Dermis microvascular lymphatic vessel endothelial cell (primary cell): ENCODE results near the gene CLPSL1. TPM values are rescaled to one million over a fixed set of nuclear protein-coding genes. Genes with fewer than 3 reads are reported as not detected.

ENCODE experiments used
- DNase-seq, 2 donors: peaks; one replicate each; pipeline versions ENCODE4 v3.0.0 to v3.0.0-alpha.2; 2010; ENCODE audit warnings: low read depth in 2 of 2
- total RNA-seq: library from RNA; depleted of rRNA; stranded (reverse); fragments of >200 nt; gene quantifications from 2 replicates; pipeline ENCODE4 v1.2.1, GENCODE V29; 2014

Gene CLPSL1
- total RNA-seq, 1 donor from 2014 or later, result not detected

DNA sequence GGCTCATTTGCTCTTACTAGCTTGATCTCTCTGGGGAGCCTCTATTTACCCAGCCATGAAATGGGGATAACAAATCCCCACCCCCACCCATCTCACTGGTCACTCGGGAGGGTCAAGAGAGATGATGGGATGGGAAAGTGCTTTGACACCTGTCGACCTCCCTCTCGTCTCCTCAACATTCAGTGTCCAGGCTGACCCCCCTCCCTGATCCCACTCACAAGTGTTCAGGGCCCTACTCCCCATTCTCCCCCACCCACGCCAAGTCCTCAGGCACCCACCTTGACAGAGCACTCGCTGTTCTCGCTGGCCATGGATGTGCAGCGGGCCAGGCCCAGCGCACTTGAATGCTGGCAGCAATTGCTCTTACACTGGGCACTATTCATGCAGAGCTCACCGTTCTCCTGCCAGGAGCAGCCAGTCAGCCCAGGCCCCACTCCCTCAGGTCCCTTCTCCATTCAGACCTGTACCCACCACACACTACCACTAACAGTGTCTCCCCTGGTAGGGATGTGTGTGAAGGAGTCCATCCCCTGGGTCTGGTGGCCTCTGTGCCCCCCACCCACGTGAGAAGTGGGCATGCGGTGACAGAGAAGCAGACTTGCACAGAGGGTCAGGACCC is 14.7 kb downstream of the CLPSL1 start:
- DNase-seq, result no peak

DNA sequence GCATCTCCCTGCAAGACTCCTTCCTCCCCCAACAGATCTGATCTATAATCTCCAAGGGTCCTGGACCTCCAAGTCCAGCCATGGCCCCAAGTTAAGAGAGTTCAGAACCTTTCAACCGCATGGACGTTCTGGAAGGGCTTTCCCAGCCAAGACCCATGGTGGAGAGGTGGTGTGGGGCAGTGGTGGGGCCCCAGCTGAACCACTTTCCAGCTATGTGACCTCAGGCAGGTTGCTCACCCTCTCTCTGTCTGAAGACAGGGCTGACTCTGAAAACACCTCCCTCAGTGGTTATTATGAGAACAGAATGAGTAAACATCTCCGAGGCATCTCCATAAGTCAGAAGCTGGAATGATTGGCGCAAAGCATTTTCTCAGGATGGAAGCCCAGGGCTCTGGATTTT is 15.4 kb downstream of the CLPSL1 start:
- no peak for DNase-seq

DNA sequence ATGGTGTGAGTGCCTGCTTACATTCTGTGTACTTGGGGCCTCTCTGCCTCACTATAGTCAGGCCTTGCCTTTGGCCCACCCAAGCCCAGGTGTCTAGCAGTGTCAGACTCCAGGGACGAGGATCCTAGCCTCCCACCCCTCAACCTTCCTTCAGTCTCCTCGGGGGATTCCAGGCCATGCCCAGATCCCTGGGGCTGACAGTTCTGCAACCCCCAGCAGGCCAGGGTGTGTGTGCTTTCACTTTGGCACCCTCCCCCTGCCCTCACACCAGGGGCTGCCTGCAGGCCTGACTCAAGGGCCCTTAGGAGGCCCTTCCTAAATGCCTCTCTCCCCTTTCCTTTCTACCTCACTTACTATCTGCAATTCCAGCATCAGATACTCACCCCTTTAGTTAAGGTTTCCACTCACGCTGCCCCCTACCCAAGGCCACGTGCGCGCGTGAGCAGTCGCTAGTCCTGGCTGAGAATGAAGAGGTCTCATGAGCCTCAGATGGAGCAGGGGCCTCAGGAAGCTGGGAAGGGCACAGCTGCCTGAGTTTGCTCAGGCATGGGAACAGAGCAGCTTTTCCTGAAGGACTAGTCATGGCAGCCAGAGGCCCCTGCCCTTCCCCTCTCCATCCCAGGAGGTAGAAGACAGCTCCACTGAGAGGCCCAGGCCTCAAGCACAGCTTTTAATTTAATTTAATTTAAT is 17.2 kb downstream of the CLPSL1 start:
- DNase-seq, result no peak

DNA sequence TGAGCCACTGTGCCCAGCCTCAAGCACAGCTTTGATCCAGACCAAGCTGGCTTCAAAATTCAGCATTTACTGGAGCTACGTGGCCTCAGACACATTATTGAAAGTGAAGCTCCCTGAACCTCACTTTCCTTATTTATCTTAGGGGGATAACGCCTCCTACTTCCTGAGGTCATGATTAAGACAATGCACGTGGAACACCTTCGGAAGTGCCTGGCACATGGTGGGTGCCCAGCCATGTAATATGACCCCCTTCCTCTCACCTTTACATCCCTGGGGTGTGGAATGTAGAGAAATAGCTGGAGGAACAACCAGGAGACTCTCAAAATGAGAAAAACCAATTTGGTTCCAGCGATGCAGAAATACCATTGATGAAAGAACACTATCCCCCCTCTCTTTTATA is 17.9 kb downstream of the CLPSL1 start:
- DNase-seq, result peak in 1 of 2 donors; percentile 19

DNA sequence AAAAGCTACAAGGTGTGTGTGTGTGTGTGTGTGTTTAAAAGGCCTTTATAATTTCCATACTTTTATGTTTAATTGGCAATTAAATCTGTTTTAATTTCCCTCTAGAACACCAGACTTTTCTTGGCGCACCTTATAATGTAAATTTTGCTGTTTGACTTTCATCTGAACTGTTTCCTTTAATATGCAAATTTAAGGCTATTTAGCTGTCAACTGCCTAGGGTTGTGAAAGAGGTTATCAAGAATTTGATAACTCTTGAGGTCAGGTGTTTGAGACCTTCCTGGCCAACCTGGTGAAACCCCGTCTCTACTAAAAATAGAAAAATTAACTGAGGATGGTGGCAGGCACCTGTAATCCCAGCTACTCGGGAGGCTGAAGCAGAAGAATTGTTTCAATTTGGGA is 20.3 kb downstream of the CLPSL1 start:
- no peak for DNase-seq

DNA sequence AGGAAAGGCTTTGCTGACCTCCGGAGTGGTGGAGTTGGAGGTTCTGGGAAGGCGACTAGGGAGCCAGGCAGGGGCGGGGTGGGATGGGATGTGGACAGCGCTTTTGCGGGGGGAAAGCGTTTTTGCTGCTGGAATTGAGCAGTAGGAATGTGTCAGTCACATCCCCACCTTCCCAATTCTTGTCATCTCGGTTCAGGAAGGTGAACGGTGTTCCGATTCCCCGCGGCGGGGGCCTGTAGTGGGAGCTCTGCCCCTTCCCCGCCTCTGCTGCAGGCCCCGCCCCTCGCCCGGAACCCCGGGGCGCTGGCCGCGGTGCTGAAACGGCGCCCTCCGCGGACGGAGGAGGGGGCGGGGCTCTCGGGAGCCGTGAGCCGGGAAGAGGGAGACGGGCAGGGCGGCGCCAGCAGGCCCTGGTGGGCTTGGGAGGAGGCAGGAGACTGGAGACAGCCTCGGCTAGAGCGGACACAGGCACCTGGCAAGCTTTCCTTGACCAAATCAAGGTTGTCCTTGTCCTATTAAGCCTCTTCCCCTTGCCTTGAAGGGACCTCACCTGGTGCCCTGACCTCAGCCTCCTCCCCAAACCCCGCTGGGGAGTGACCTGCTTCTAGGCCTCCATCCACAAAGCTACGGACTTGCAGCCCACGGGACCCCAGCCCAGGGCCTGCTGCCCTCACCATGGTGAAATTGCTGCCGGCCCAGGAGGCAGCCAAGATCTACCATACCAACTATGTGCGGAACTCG is 24.3 kb downstream of the CLPSL1 start, which contains the start of gene LHFPL5:
LHFPL5 (plus strand) TSS at position 357 of the 741 bp plus-strand sequence; CDS start at position 676, 319 bp downstream.
- peak in 1 of 2 donors; percentile 35 for DNase-seq

DNA sequence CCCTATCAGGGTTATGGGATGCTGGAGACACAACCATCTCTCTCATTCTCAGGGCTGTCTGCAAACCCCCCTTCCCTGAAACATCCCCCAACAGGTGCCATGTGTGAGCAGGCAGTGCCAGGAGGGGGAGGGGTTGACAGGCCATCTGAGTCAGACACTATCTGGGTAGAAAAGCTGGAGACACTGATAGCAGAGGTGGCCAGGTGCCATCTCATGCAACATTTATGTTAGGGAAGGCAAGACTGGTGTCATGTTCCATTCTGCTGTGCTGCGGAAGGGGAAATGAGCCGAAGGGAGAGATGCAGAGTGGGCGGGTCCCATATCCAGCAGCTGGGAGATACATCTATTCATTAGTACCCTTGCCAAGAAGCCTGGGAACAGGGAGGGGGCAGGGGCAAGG is 27.9 kb downstream of the CLPSL1 start:
- DNase-seq, result no peak

DNA sequence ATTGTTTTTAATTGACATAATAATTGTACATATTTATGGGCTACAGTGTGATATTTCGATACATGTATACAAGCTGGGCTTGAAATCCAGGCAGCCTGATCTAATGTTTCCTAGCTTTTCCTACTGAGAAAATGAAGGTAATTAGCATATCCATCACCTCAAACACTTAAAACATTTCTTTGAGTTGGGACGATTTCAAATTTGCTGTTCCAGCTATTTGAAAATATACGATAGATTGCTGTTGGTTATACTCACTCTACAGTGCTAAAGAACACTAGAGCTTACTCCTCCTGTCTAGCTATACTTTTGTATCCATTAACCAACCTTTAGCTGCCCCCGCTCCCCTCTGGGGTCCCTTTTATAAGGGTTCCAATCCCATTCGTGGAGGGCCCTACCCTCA is 29.0 kb downstream of the CLPSL1 start:
- DNase-seq, result no peak

DNA sequence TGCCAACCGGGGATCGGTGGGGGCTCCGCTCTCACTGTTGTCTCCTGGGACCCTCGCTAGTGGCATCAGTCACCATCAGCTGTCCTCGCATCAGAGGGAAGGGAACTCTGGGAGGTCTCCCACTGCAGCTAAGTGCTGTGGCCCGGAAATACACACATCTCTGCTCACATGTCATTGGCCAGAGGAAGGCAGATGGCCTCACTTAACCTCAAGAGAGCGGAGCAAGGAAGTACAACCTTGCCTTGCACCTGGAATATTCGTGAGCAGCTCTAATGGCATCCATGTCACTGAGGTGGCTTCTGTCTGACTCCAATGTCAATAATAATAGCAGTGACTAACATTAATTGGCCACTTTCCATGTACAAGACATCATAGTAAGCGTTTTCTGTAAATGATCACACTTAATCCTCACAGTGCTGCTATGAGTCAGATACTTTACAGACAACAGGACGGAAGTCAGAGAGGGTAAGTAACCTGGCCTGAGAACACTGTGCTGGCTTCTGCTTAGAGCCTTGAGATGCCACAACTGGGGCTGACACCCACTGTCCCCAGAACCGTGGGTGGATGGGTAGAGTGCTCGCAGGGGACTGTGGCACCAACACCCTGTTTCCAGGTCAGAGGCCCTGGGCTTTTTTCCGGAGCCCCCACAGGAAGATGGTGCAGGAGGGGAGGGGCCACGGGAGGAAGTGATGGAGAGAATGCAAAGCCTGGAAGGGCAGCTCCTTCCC is 30.3 kb downstream of the CLPSL1 start:
- peak; percentile 23 to 66 for DNase-seq

DNA sequence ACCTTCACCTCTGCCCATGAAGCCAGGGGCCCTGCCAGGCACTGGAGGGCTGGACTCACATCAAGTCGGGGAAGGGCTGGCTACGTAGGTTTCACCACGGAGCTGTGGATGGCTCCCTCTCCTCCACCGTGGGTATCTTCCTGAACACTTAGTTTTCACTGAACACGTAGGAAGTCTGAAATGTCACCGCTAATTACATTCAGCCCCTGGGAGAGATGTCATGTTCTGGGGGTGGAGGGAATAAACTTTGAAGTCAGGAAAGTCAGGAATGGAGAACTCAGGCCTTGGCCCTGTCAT is 30.8 kb downstream of the CLPSL1 start:
- no peak for DNase-seq

DNA sequence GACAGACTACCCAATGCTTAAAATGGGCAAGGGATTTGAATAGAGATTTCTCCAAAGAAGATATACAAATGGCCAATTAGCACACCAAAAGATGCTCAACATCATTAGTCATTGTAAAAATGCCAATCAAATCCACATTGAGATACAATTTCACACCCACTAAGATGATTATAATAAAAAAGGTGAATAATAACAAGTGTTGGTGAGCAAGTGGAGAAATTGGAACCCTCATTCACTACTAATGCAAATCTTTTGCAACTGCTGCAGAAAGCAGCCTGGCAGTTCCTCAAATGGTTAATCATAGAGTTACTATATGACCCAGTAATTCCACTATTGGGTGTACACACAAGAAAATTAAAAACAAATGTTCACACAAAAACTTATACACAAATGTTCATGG is 36.7 kb downstream of the CLPSL1 start:
- DNase-seq, result no peak

DNA sequence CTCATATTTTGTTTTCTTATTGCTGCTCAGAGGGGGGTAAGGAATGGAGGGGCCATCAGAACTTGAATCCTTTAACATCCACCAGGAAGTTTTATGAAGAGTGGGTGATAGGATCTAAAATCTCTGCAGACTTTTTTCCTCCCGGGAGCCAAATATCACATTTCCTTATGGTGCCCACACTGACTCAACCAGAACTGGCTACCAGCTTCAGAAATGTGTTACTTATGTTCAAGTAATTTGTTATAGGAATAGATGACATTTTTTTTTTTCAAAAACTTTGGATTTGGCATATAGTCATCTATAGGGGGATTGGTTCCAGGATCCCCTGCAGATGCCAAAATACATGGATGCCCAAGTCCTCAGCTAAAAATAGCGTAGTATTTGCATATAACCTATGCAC is 42.8 kb downstream of the CLPSL1 start:
- DNase-seq, result no peak

DNA sequence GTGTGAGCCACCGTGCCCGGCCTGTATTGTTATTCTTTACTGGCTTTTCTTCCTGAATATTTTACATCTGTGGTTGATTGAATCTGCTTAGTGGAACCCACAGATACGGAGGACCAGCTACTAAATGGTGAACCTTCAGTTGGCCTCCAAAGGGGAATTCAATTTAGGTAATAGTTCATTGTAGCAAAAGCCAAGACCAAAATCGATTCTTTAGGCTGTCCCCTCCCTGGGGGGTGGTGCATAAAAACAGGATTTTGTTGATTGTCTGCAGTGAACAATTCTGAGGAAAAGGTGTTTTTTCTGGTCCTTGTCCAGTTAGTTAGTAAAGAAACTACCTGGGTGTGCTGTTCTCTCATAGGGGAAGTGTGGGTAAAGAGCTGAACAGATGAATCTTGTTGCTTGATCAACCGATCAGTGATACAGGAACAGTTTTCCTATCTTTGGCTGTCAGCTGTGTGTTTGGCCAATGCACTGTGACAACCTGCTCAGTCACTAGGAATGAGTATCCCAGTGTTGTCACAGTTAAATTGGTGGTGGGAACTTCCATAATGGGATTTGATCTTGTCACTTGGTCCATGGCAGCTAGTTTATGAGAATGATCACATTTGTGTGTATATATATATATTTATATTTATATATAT is 43.9 kb downstream of the CLPSL1 start:
- DNase-seq, result no peak

DNA sequence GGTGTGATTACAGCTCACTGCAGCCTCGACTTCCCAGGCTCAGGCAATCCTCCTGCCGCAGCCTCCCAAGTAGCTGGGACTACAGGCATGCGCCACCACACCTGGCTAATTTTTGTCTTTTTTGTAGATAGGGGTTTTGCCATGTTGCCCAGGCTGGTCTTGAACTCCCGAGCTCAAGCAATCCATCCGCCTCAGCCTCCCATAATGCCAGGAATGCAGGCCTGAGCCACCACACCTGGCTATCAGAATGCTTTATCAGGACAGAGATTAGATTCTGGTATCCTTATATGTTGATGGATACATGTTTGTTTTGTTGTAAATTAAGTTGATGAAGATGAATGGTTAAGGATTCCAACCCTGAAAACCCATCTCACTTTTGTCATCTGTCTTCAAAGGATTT is 48.5 kb downstream of the CLPSL1 start:
- DNase-seq, result no peak

DNA sequence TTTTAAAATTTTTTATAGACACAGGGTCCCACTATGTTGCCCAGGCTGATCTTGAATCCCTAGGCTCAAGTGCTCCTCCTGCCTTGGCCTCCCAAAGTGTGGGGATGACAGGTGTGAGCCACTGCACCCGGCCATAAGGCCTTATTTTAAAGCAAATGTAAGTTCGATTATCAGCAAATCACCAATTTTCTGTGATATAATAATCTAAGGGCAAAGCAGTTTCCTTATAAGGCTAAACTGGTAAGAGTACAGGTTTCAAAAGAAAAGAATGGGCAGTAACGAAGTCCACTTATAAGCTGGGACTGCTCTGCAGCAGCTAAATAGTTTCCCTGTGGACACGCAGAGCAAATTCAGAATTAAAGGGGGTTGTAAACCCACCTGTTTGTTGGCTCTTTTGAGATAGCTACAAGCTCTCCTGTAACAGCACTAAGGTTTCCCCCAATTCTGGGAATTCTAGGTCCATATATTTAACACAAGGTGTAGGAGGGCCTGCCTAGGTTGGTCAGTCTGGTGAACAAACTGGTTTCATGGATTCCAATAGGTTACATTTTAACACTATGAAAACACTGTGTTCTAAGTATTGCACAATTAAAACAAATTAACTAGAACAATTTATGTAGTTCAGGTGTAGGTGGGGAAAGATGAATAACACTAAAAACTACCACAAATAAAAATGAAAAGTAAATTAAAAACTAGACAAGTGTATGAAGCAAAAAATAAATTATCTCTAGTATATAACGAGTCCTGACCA is 50.6 kb downstream of the CLPSL1 start:
- DNase-seq, result no peak

DNA sequence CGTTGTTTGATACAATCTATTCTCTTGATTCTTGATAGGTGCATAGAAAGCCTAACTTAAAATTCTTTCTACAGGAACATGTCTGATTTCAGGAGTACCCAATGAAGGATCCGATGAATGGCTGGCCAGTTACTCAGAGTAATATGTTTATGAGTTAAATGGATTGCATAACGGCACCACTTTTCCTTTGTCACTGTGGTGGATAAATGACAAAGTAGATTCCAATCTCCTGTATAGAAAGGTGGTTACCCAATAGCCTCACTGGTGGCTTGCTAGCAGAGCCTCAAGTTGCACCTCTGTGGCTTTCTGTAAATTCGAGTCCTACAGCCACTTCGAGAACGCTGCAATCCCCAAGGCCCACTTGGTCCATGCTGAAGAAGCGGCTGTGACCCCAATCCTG is 52.7 kb downstream of the CLPSL1 start:
- DNase-seq, result no peak

Other genes with a start within 250 kb of the CLPSL1 start
- gene FKBP5, start 92.1 kb upstream of the CLPSL1 start, total RNA-seq, result 37.9 and 40.3 TPM in 2 replicates
- 0.25 and 0.39 TPM in 2 replicates for gene ARMC12, start 44.0 kb upstream of the CLPSL1 start, total RNA-seq
- not detected in 2 replicates for gene CLPSL2, start 4.4 kb upstream of the CLPSL1 start, total RNA-seq
- not detected in 2 replicates for gene CLPS, start 16.3 kb downstream of the CLPSL1 start, total RNA-seq
- not detected in 2 replicates for gene LHFPL5, start 24.3 kb downstream of the CLPSL1 start, total RNA-seq
- 30.8 and 42.4 TPM in 2 replicates for gene SRPK1, start 140.1 kb downstream of the CLPSL1 start, total RNA-seq
- not detected in 2 replicates for gene SLC26A8, start 243.6 kb downstream of the CLPSL1 start, total RNA-seq
- 34.5 and 41.2 TPM in 2 replicates for gene MAPK14, start 246.8 kb downstream of the CLPSL1 start, total RNA-seq